Measurements from ENCODE around the gene CASQ2. TPM values are rescaled to one million over a fixed set of nuclear protein-coding genes. Genes with fewer than 3 reads are reported as not detected.
A peak's percentile ranks its signal among the peaks of the same experiment; 100 is the strongest.

The CASQ2 gene
- total and polyA plus RNA-seq, 8 donors, result 0.32 to 4.8 (median 0.65) TPM

GRCh38 chr1:115705085-115705951 is 63.2 kb downstream of the CASQ2 start:
- no peak overlapping the region for H3K27ac ChIP-seq
- H3K4me1 ChIP-seq, result no peaks in the 10 kb centered on the region
- no peak for ATAC-seq
- no peak overlapping the region for H3K4me3 ChIP-seq
- H3K9me3 ChIP-seq, result no peaks in the 10 kb centered on the region
- H3K36me3 ChIP-seq, result no peaks in the 10 kb centered on the region
- TF ChIP-seq CTCF (IDR thresholded peaks at IDR 0.05), result no peak
- DNase-seq, result no peak
- intact Hi-C loops (cut with DNase I), result loop anchor here in 1 of 2 donors (5.0 kb wide), 1 partner anchor 98 kb away; no protein-coding TSS in a partner anchor
- peaks cover 0 to 3% of the 10 kb centered on the region in 2 donors for H3K27me3 ChIP-seq

GRCh38 chr1:115702959-115703358 is 65.6 kb downstream of the CASQ2 start:
- intact Hi-C loops (cut with DNase I), result no loop called here
- no peaks in the 10 kb centered on the region for H3K27me3 ChIP-seq
- DNase-seq, result peak in 1 of 4 donors; percentile 31

GRCh38 chr1:115701090-115701489 is 67.4 kb downstream of the CASQ2 start:
- no peaks in the 10 kb centered on the region for H3K27me3 ChIP-seq
- H3K27ac ChIP-seq, result no peak overlapping the region
- no peak for ATAC-seq
- intact Hi-C loops (cut with DNase I), result no loop called here
- no peaks in the 10 kb centered on the region for H3K4me1 ChIP-seq
- no peak for TF ChIP-seq CTCF (IDR thresholded peaks at IDR 0.05)
- DNase-seq, result no peak
- H3K36me3 ChIP-seq, result no peaks in the 10 kb centered on the region
- no peak overlapping the region for H3K4me3 ChIP-seq
- no peaks in the 10 kb centered on the region for H3K9me3 ChIP-seq

More at GRCh38 chr1:115702959-115703358, 65.6 kb downstream of the CASQ2 start:
- H3K4me3 ChIP-seq, result no peak overlapping the region
- H3K27ac ChIP-seq, result no peak overlapping the region
- H3K4me1 ChIP-seq, result no peaks in the 10 kb centered on the region
- no peaks in the 10 kb centered on the region for H3K9me3 ChIP-seq
- ATAC-seq, result no peak
- no peaks in the 10 kb centered on the region for H3K36me3 ChIP-seq
- TF ChIP-seq CTCF (IDR thresholded peaks at IDR 0.05), result no peak

- peaks cover 0 to under 1% of the 10 kb centered on the region in 2 donors for H3K36me3 ChIP-seq
- no peak for TF ChIP-seq CTCF (IDR thresholded peaks at IDR 0.05)
- H3K9me3 ChIP-seq, result no peaks in the 10 kb centered on the region
- H3K27me3 ChIP-seq, result no peaks in the 10 kb centered on the region
- H3K27ac ChIP-seq, result no peak overlapping the region
- DNase-seq (no peak), ATAC-seq (no peak)
- intact Hi-C loops (cut with DNase I), result no loop called here
- no peaks in the 10 kb centered on the region for H3K4me1 ChIP-seq
- H3K4me3 ChIP-seq, result no peak overlapping the region
Observed at GRCh38 chr1:115697619-115698018, 70.9 kb downstream of the CASQ2 start.

- H3K4me3 ChIP-seq, result no peak overlapping the region
- no peak for ATAC-seq
- H3K27ac ChIP-seq, result no peak overlapping the region
- H3K4me1 ChIP-seq, result no peaks in the 10 kb centered on the region
- no peaks in the 10 kb centered on the region for H3K27me3 ChIP-seq
- intact Hi-C loops (cut with DNase I), result no loop called here
- TF ChIP-seq CTCF (IDR thresholded peaks at IDR 0.05), result no peak
- H3K9me3 ChIP-seq, result no peaks in the 10 kb centered on the region
- peaks cover 0 to 28% of the 10 kb centered on the region in 2 donors for H3K36me3 ChIP-seq
- DNase-seq, result no peak
Observed at GRCh38 chr1:115694805-115695204, 73.7 kb downstream of the CASQ2 start.
